HG02571 (cell line): ENCODE results near the gene RSF1.

Source experiments
- ATAC-seq: cut with Tn5 transposase; IDR thresholded peaks from one replicate; pipeline ENCODE4 v1.9.1; 2021; ENCODE audit warnings: mild to moderate bottlenecking, moderate library complexity; ENCODE audit not compliant: unreplicated experiment

RSF1 gene

DNA sequence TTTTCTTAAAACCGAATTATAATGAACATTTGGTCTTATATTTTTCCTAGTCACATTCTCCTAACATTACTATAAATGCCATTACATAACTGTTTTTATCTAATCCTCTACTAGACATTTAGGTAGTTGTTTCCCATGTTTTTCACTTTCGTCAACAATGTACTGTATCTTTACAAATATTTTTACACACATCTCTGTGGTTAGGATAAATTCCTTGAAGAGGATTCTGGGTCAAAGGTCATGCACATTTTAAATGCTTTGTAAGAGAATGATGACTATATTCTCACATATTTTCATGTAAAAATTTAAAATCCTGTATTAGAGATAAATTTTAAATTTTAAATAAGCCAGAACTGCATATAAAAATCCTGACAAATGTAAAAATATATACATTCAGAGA is 121.6 kb downstream of the RSF1 start:
- ATAC-seq = no peak

DNA sequence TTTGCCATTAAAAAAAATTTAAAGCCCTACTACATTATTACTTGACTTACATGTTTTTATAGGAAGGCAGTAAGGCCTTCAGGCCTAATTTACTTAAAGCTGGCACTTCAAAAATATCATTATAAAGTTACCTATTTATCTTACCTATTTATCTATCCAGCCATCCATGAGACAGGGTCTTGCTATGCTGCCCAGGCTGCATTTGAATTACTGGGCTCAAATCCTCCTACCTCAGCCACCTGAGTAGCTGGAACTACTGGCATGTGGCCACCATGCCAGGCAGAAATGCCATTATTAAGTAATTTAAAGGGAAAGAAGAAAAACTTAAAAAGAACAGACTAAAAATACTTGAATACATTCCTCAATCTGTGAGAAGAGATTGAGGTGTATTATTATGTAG is 122.7 kb downstream of the RSF1 start:
- ATAC-seq = no peak

DNA sequence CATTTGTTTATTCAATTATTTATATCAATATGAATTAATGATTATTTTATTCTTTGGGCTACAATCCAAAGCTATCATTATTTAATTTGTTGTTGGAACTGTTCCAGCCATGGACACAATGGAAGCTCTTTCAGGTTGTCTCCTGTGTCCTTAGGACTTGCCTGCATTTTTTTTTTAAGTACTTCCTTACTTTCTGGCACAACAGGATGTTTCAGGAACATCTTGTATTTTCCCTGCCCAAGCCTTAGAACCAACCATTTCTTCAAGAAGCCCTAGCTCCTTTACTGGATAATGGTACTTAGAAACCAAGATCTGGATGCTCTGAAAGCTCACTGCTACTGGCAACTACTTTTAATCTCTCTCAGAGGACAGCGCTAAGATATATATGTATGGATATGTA is 125.1 kb downstream of the RSF1 start:
- ATAC-seq = no peak

DNA sequence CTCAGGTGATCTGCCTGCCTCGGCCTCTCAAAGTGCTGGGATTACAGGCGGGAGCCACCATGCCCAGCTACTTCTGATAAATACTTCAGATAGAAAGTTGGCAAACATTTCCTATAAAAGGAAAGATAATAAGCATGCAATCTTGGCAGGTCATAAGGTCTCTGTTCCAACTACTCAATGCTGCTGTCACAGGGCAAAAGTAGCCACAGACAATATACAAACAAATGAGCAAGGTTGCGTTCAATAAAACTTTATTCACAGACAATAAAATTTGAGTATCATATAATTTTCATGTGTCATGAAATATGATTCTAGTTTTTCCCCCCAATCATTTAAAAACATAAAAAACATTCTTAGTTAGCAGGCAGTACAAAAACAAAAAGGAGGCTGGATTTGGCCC is 129.9 kb downstream of the RSF1 start:
- no peak for ATAC-seq

DNA sequence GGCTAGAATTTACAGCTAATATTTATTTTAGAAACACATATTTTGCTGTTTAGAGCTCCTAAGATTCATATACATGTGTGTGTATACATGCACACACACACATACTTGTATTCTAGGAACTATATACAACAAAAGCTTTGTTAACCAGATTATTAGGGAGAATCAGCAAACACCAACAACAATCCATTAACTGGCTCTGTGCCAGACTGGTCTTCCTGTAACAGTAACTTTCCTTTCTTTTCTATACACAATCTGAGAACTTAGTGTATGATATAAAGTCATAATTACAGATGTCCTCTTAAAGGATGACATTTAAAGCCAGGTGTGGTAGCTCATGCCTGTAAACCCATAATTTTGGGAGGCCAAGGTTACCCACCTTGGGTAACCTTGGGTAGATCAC is 133.4 kb downstream of the RSF1 start:
- no peak for ATAC-seq

DNA sequence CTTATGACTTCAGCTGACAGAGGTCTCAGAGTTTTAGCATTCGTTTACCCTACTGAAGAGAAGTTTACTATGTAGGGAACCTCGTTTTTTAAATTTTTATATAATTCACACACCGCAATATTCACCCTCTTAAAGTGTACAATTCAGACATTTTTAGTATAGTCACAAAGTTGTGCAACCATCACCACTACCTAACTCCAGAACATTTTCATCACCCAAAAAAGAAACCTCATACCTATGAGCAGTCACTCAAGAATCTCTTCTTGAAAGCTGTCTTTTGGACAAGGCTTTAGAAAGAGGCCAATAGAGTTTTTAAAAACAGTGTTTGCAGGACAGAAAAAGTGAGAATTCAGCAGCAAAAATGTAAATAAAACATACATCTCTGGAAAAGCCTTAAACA is 143.4 kb downstream of the RSF1 start:
- ATAC-seq = no peak

DNA sequence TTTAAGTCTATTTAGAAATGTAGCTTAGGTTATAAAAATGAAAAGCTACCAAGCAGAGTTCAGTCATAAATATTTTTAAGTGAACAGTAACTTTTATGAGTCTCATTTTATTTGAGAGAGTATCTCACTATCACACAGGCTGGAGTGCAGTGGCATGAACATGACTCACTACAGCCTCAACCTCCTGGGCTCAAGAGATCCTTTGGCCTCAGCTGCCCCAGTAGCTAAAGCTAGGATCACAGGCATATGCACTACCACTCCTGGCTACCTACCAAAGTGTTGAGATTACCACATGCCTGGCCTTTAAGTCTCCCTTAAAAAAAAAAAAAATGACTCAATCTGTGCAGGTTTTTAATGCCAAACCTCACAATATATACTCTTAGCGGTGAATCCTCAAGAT is 148.3 kb downstream of the RSF1 start:
- no peak for ATAC-seq

DNA sequence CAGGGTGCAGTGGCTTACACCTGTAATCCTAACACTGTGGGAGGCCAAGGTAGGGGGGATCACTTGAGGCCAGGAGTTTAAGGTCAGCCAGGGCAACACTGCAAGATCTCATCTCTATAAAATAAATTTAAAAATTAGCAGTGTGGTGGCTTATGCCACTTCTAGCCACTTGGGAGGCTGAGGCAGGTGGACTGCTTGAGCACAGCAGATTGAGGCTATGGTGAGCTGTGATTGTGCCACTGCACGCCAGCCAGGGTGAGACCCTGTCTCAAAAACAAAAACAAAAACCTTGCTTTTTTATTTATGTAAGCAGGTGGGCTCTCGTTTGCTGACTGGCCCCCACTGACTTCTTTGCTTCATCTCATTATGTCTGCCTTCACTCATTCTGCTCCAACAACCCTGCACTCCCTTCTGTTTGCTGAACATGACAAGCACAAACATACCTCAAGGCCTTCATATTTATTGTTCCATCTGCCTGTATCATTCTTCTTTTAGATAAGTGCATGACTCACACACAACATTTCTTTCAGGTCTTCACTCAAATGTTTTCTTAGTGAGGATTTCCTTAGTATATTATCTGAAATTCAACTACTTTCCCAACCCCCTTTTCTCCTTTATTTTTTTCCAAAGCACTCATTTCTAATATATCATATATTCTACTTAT is 150.5 kb downstream of the RSF1 start:
- no peak for ATAC-seq

DNA sequence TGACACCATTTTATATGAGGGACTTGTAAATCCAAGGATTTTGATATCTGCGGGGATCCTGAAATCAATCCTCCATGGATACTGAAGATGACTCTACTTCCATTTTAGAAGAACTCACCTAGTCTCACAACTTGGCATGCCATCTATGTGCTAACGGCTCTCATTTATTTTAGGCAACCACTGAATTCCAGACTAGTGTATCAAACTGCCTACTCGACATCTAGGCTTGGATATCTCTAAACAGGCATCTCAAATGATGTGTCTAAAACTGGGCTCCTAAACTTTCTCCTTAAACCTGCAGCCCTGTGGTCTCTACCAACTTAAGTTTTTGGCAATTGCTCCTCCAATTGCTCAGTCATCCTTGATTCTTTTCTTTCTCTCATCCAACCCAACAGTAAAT is 151.8 kb downstream of the RSF1 start:
- no peak for ATAC-seq

DNA sequence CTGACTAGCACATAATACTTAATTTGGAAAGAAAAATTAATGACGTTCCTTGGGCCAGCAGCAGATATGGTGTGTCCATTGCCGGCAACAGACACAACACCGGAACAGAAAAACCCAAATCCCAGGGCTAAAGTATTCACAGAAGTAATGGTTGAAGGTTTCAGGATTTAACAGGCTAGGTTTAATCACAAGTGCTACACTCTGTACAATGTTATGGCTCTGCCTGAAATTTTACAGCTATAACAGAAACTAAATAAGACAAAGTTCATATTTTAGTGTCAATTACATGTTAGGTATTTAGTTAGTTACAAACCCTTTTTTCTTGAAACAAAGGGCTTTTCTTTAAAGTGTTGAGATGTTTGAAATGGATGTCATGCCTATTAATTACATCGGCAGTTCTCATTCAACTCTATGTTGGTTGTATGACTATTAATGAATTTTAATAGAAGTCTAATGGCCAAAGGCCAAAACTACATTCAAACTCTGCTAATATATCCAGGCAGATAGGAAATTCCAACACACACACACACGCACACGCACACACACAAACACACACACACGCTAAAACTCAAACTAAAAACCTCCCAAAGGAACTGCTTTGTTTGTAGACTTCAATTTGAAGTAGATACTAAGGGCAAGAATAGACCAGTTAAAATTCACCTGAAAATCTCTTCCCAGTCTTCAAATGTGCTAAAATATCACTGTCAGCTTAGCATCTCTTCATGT is 155.1 kb downstream of the RSF1 start:
- ATAC-seq = no peak

DNA sequence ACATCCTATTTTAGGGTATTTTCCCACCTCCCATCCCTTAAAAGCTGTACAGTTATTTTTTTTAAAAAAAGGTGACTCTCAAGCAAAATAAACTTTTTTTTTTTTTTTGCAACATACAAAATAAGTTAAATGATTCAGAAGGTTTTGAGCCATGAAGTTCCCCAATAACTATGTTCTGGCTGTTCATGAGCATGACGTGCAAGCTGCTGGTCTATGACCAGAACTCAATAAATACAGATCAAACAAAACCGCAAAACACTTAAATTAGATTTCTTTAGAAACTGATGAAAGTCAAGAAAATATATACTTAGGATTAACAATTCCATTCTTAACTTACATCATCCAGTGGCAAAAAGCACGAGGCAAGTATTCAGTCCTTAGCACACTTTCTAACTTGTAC is 158.9 kb downstream of the RSF1 start:
- ATAC-seq = no peak

DNA sequence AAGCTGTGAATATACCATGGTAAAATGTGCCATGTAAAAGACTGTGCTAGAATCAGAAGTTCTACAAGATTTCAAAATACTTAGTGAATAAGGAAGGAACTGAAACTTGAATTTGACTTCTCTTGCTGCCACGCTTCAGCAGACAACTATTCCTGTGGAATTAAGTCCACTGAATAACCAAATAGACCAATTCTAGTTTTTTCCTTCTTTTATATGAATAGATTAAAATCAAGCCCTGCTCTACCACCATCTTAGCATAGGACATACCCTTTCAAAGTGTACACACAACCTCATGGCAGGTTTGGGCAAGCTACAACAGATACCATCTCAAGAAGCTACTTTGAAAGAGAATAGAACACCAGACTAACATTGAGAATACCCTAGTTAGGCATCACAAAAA is 159.6 kb downstream of the RSF1 start:
- ATAC-seq = no peak

DNA sequence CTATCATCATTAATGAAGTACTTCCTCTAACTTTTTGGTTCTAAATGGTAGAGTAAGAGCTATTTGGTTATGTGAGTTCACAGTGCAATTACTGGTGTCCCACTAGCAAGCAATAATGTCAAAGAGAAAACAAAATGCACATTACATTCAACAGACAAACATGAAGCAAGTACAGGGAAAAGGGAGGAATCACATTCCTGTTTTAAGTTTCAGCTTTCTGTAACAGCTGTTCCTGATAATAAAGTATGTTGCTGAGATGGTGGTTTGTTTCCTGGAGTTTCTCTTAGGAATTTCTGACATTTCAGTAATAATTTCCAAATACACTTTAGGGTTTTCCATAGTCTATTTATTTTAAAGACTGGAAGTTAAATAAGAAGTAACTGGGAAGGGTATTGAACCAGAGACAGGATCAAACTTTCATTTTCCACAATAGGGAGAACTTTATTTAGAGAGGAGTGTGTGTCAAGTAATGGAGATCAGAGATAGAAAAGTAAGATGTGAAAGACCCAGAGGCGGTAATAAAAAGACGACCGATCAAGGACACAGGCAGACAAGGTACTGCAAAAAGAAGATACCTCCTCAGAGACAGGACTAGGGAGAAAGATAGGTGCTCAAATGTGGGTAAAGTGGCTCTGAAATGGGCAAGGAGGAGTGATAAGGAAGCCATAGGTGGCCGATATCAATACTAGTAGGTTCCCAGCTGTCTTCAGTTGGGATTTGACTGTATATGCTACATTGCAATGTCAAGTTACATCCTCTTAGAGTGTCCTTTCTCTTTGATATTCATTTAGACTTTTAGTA is 162.1 kb downstream of the RSF1 start:
- ATAC-seq = no peak

DNA sequence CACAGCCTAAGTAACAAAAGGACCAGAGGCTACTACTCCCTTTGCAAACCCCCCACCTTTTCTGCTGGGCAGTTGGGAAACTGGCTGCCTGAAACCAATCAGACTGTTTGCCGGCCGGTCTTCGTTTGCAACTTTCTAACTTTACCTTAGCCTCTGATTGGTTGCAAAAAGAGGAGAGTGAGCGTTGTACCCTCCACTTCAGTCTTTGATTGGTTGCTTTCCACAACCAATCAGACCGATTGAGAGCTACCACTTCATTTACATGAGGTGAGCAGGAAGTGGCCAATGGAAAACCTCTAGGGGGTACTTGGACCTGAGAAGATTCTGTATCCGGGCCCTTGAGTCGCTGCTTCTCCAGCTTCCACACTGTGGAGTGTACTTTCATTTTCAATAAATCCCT is 164.2 kb downstream of the RSF1 start:
- no peak for ATAC-seq

DNA sequence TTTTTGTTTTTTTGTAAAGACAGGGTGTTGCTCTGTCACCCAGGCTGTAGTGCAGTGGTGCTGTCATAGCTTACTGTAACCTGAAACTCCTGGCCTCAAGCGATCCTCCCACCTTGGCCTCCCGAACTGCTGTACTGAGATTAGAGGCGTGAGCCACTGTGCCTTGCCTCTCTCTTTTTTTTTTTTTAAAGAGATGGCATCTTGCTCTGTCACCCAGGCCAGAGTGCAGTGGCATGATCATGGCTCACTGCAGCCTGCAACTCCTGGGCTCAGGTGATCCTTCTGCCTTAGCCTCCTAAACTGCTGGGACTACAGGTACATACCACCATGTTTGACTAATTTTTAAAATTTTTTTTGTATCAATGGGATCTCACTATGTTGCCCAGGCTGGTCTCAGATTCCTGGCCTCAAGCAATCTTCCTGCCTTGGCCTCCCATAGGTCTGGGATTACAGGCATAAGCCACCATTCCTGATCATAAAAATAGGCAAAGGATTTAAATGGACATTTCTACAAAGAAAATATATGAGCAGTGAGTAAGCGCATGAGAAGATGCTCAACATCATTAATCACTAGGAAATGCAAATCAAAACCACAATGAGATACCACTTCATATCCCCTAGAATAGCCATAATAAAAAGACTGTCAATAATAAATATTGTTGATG is 165.6 kb downstream of the RSF1 start:
- ATAC-seq = no peak

DNA sequence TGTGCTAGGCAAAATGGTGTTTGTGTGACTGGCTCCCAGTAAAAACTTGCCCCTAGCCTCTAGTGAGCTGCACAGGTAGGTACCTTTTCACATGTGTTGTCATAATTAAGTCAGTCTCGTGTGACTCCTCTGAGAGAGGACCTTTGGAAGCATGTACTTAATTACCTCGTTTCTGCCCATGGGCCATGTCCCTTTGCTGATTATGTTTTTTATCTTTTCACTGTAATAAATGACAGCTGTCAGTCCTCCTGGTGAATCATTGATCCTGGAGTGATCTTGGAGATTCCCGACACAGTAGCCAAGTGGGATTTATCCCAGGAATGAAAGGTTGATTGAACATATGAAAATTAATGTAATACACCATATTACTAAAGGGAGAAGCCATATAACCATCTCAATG is 170.4 kb downstream of the RSF1 start:
- no peak for ATAC-seq

DNA sequence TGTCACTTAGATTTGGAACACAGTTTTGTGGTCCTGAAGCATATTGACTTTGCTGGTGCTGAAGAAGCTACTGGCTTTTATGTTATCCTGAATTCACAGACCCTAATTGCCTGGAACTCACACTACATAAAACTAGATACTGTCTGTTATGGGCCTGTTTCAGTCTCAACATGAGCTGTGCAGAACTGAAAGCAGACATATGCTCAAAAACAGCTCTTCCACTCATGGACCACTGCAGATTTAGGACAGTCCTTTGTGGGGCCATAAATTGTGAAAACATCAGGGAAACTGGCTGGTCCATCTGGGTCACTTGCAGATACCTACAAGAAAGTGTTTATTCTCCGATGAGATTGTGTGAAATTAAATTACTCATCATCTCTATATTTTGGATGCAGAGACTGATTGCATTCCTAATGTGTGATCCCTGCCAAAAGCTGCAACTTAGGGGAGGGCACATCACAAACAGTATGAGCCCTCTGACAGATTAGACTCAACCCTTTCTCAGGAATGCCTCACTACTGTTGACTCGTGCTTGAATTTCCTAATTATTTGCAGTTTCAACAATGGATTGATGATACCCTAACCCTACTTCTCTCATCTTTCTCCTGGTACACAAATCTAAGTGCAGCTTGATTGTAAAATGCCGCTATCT is 172.7 kb downstream of the RSF1 start:
- no peak for ATAC-seq

DNA sequence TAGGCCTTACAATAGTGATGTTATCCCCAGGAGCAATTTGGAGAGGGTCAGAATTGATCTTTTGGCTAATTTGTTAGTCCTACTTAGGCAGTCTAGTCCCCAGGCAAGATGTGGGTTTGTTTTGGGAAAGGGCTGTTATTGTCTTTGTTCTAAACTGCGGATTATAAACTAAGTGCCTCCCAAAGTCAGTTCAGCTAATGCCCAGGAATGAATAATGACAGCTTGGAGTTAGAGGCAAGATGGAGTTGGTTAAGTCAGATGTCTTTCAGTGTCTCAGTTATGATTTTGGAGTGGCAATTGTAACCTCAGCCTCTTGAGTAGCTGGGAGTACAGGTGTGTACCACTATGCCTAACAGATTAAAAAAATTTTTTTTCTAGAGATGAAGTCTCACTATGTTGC is 175.6 kb downstream of the RSF1 start:
- ATAC-seq = no peak

DNA sequence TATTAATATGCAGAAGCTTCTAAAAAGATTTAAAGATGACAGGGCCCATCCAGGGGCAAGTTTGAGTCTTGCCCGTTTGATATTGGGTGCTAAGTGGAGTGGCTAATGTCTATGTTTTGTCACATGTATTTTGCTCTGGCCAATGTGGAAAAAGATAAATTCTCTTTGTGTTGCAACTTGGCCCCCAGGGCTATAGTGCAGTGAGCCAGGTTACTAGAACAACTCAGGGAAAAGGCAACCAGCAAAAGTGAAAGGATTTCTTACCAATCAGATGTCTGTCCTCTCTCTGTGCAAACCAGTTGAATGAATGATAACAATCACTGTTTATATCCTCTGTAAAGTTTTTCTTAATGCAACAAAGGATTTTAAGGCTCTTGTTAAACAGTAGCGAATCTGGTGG is 178.3 kb downstream of the RSF1 start:
- ATAC-seq = no peak

DNA sequence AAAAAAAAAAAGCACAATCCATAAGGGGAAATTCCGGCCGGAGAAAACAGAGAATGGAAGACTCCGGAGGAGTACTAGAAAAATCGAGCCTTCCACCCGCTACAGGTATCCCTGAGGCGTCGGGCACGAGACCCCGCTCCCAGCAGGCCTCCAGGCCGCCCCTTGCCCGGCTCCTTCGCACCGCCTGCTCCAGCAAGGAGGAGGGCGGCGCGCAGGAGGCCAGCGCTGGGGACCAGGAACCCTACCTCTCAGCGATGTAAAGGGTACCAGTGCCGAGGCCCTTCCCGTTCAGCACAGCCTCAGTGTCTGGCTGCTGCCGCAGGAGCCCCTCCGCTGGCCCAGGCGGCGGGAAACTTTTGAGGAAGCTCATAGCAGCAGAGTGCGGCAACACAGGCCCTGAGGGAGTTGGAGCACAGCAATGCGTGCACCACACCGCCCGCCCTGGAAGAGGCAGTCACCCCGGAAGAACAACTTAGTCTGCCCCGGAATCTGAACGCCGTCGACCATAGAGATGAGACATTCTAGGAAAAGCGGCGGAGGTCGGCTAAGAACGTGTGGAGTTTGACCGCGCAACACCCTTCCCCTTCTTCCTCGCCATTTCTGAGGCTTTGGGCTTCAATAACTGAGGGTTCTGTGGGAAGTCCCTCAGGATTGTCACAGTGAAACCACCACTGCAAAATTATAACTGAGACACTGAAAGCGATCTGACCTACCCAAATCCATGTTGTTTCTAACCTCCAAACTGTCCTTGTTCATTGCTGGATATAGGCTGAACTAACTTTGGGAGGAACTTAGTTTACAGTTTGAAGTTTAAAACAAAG is 183.0 kb downstream of the RSF1 start, which contains the start of gene CLNS1A:
Gene CLNS1A (minus strand): TSS at position 450 of the 821 bp plus-strand sequence. CDS start 80 bp downstream, at position 370.
- ATAC-seq = peak; percentile 96
